Type B pancreatic cell (in vitro differentiated cells): Measurements from ENCODE around the gene BRSK1. TPM values are rescaled to one million over a fixed set of nuclear protein-coding genes. Genes with fewer than 3 reads are reported as not detected.

ENCODE experiments used
- DNase-seq: peaks from one replicate; pipeline ENCODE4 v3.0.0; 2021; ENCODE audit warnings: mixed read lengths; ENCODE audit not compliant: unreplicated experiment; ENCODE audit errors: extremely low spot score
- H3K27ac Mint-ChIP-seq: 2 replicates; pipeline ENCODE4 v1.8.0; 2021; ENCODE audit warnings: mild to moderate bottlenecking, mixed read lengths
- H3K27me3 Mint-ChIP-seq: 2 replicates; pipeline ENCODE4 v1.8.0; 2021; ENCODE audit warnings: mixed read lengths
- H3K36me3 Mint-ChIP-seq: 2 replicates; pipeline ENCODE4 v1.8.0; 2021; ENCODE audit warnings: mixed read lengths
- H3K4me1 Mint-ChIP-seq: one replicate; pipeline ENCODE4 v1.8.0; 2021; ENCODE audit warnings: mixed read lengths; ENCODE audit not compliant: unreplicated experiment
- H3K4me3 Mint-ChIP-seq: 2 replicates; pipeline ENCODE4 v1.8.0; 2021; ENCODE audit warnings: mild to moderate bottlenecking, mixed read lengths
- H3K9me3 Mint-ChIP-seq: 2 replicates; pipeline ENCODE4 v1.8.0; 2021; ENCODE audit warnings: mixed read lengths
- CTCF ChIP-seq: fragments of 200-600 bp; sonication (generic); conservative IDR thresholded peaks from 2 replicates; pipeline ENCODE4 v1.5.0; 2021; ENCODE audit warnings: antibody characterized with exemption, mild to moderate bottlenecking
- total RNA-seq: library from RNA; stranded (reverse); gene quantifications from 2 replicates; pipeline ENCODE4 v1.2.1, GENCODE V29; 2021; ENCODE audit warnings: low replicate concordance

Gene BRSK1
- total RNA-seq, 1 donor from 2014 or later, result 32.3 TPM

DNA sequence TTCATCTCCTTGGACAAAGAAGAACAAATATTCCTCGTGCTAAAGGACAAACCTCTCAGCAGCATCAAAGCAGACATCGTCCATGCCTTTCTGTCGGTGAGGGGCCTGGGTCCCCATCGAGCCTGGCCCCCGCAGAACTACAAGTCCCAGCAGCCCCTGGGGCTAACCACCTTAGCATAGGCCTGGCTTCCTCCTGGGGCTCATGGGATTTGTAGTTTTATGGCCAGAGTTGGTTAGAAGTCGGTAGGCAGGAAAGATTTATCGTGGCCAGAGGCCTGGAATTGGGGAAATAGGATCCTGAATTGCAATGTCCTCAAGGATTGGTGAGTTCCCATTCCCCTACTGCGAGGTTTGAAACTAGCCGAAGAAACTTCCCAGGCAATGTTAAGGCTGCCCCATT is 21.7 kb downstream of the BRSK1 start:
- peaks cover 5% of the 10 kb centered on the region for H3K4me1 Mint-ChIP-seq
- no peak overlapping the region for H3K4me3 Mint-ChIP-seq
- H3K27ac Mint-ChIP-seq, result no peak overlapping the region
- no peak for DNase-seq
- H3K9me3 Mint-ChIP-seq, result no peaks in the 10 kb centered on the region
- TF ChIP-seq CTCF, result no peak
- no peaks in the 10 kb centered on the region for H3K27me3 Mint-ChIP-seq
- H3K36me3 Mint-ChIP-seq, result peaks cover 12% of the 10 kb centered on the region

DNA sequence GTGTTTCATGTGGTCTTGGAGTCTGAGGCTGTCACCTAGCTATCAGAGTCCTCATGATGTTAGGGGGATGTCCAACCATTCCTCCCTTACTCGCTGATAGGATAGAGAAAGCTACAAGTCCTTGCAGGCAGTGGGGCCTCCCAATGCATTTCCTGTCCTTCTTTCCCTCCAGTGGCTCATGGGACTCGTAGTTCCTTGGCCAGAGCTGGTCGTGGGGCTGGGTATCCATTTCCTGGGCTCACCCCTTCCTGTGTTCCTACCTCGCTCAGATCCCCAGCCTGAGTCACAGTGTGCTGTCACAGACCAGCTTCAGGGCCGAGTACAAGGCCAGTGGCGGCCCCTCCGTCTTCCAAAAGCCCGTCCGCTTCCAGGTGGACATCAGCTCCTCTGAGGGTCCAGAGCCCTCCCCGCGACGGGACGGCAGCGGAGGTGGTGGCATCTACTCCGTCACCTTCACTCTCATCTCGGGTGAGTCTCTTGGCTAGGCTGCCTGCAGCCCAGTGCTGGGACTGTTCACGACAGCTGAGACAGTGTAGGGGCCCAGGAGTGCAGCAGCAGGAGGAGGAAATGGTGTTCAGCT is 22.3 kb downstream of the BRSK1 start:
- peaks cover 5% of the 10 kb centered on the region for H3K4me1 Mint-ChIP-seq
- no peak overlapping the region for H3K4me3 Mint-ChIP-seq
- no peak for TF ChIP-seq CTCF
- H3K9me3 Mint-ChIP-seq, result no peaks in the 10 kb centered on the region
- no peaks in the 10 kb centered on the region for H3K27me3 Mint-ChIP-seq
- H3K36me3 Mint-ChIP-seq, result peaks cover 12% of the 10 kb centered on the region
- DNase-seq, result no peak
- no peak overlapping the region for H3K27ac Mint-ChIP-seq

- peaks cover 12% of the 10 kb centered on the region for H3K36me3 Mint-ChIP-seq
Observed at GRCh38 chr19:55306712-55307111, 22.9 kb downstream of the BRSK1 start.

GRCh38 chr19:55308281-55308680 is 24.5 kb downstream of the BRSK1 start:
- peaks cover 3% of the 10 kb centered on the region for H3K4me1 Mint-ChIP-seq
- no peaks in the 10 kb centered on the region for H3K9me3 Mint-ChIP-seq
- no peak for TF ChIP-seq CTCF
- no peak overlapping the region for H3K27ac Mint-ChIP-seq
- H3K4me3 Mint-ChIP-seq, result no peak overlapping the region
- peaks cover 9% of the 10 kb centered on the region for H3K36me3 Mint-ChIP-seq
- H3K27me3 Mint-ChIP-seq, result no peaks in the 10 kb centered on the region
- DNase-seq, result no peak

More at GRCh38 chr19:55306712-55307111, 22.9 kb downstream of the BRSK1 start:
- H3K27ac Mint-ChIP-seq, result no peak overlapping the region
- no peak for DNase-seq
- TF ChIP-seq CTCF, result no peak
- H3K27me3 Mint-ChIP-seq, result no peaks in the 10 kb centered on the region
- H3K4me1 Mint-ChIP-seq, result peaks cover 3% of the 10 kb centered on the region
- H3K9me3 Mint-ChIP-seq, result no peaks in the 10 kb centered on the region
- no peak overlapping the region for H3K4me3 Mint-ChIP-seq

DNA sequence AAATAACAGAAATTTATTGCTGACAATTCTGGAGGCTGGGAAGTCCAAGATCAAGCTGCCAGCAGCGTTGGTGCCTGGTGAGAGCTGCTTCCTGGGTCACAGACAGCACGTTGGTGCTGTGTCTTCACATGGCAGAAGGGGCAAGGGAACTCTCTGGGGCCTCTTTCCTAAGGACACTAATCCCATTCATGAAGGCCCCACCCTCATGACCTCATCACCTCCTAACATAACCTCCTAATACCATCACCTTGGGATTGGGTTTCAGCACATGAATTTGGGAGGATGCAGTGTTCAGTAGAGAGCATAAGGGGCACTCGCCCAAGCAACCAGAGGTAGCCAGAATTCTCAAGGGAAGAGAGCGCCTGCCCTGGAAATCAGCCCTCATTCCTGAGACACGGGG is 25.7 kb downstream of the BRSK1 start:
- no peak for TF ChIP-seq CTCF
- no peak overlapping the region for H3K4me3 Mint-ChIP-seq
- H3K27me3 Mint-ChIP-seq, result no peaks in the 10 kb centered on the region
- no peak overlapping the region for H3K27ac Mint-ChIP-seq
- peaks cover 7% of the 10 kb centered on the region for H3K4me1 Mint-ChIP-seq
- no peak for DNase-seq
- H3K36me3 Mint-ChIP-seq, result peaks cover 12% of the 10 kb centered on the region
- no peaks in the 10 kb centered on the region for H3K9me3 Mint-ChIP-seq

GRCh38 chr19:55310498-55310897 is 26.7 kb downstream of the BRSK1 start:
- no peaks in the 10 kb centered on the region for H3K27me3 Mint-ChIP-seq
- H3K27ac Mint-ChIP-seq, result no peak overlapping the region
- no peak for DNase-seq
- H3K4me3 Mint-ChIP-seq, result no peak overlapping the region
- H3K4me1 Mint-ChIP-seq, result peaks cover 7% of the 10 kb centered on the region
- peaks cover 9% of the 10 kb centered on the region for H3K36me3 Mint-ChIP-seq
- no peak for TF ChIP-seq CTCF
- no peaks in the 10 kb centered on the region for H3K9me3 Mint-ChIP-seq
